HepG2 (cell line): ENCODE results near the gene PNPLA2. TPM values are rescaled to one million over a fixed set of nuclear protein-coding genes. Genes with fewer than 3 reads are reported as not detected.

Source experiments
- ARID5B ChIP-seq: IDR thresholded peaks from 2 replicates; pipeline ENCODE4 v1.4.0; 2020; ENCODE audit warnings: mild to moderate bottlenecking, missing genetic modification reagents
- BRD4 ChIP-seq: sonication (generic); formaldehyde crosslinking; IDR thresholded peaks from 2 replicates; pipeline ENCODE4 v1.4.0; 2020; ENCODE audit warnings: missing genetic modification reagents
- GLI4 ChIP-seq: sonication (generic); formaldehyde crosslinking; IDR thresholded peaks from 2 replicates; pipeline ENCODE4 v1.5.1; 2020; ENCODE audit warnings: missing genetic modification reagents, mild to moderate bottlenecking, moderate library complexity, borderline replicate concordance
- GLMP ChIP-seq: sonication (generic); formaldehyde crosslinking; IDR thresholded peaks from 2 replicates; pipeline ENCODE4 v1.9.0; 2021; ENCODE audit warnings: missing genetic modification reagents, mild to moderate bottlenecking, borderline replicate concordance
- GRHL1 ChIP-seq: sonication (generic); formaldehyde crosslinking; conservative IDR thresholded peaks from 2 replicates; pipeline ENCODE4 v1.8.0; 2022; ENCODE audit warnings: missing genetic modification reagents
- MTF1 ChIP-seq: sonication (generic); formaldehyde crosslinking; IDR thresholded peaks from 2 replicates; pipeline ENCODE4 v1.5.0; 2020; ENCODE audit warnings: missing genetic modification reagents
- TP53 ChIP-seq: sonication (generic); formaldehyde crosslinking; conservative IDR thresholded peaks from 2 replicates; pipeline ENCODE4 v1.4.0; 2020; ENCODE audit warnings: missing genetic modification reagents
- ZBTB40 ChIP-seq, 2 experiments: fragments of 450-650 bp in 1 of 2; sonication (generic) in 1 of 2; formaldehyde crosslinking in 1 of 2; IDR thresholded peaks; 2 replicates each; pipeline versions ENCODE4 v1.6.1 to v1.8.0; 2016 to 2022; ENCODE audit warnings: antibody characterized with exemption in 1 of 2, mild to moderate bottlenecking in 1 of 2, missing genetic modification reagents in 1 of 2
- ZFY ChIP-seq: sonication (generic); formaldehyde crosslinking; IDR thresholded peaks from 2 replicates; pipeline ENCODE4 v1.4.0; 2020; ENCODE audit warnings: missing genetic modification reagents
- ZNF335 ChIP-seq: sonication (generic); formaldehyde crosslinking; IDR thresholded peaks from 2 replicates; pipeline ENCODE4 v1.4.0; 2020; ENCODE audit warnings: missing genetic modification reagents
- ZNF430 ChIP-seq: sonication (generic); formaldehyde crosslinking; IDR thresholded peaks from 2 replicates; pipeline ENCODE4 v1.9.0; 2021; ENCODE audit warnings: mild to moderate bottlenecking, missing genetic modification reagents
- ZNF746 ChIP-seq: sonication (generic); formaldehyde crosslinking; IDR thresholded peaks from 2 replicates; pipeline ENCODE4 v1.8.0; 2022; ENCODE audit warnings: mild to moderate bottlenecking, missing genetic modification reagents
- polyA plus RNA-seq, 8 experiments: library from polyadenylated mRNA; depleted of rRNA in 3 of 8; stranded (reverse) in 7 of 8; unstranded in 1 of 8; fragments of >200 nt; fragmentation: Illumina TruSeq in 4 of 8; extraction: Trizol in 4 of 8; gene quantifications; 2 replicates each; pipeline versions ENCODE4 v1.2.1 to v1.2.3, GENCODE V29; 2011 to 2016; ENCODE audit warnings: low read depth in 4 of 8, missing spikeins in 1 of 8, mixed read lengths in 1 of 8; ENCODE audit not compliant: insufficient read depth in 1 of 8
- total RNA-seq, 5 experiments: library from RNA; depleted of rRNA; stranded (reverse); fragments of >200 nt; fragmentation: Illumina TruSeq; extraction: Trizol; gene quantifications; 2 replicates each; pipeline ENCODE4 v1.2.3, GENCODE V29; 2016; ENCODE audit warnings: low read depth in 1 of 5

Gene PNPLA2
- total and polyA plus RNA-seq, 2 of the 13 experiments (the other 11 are each of a cell fraction or from before 2014, with no cell fraction given), result 10.5 to 43.2 TPM

- TF ChIP-seq ZBTB40 (IDR thresholded peaks at IDR 0.05) (no peak), ZBTB40 (CRISPR knock-in tag; IDR thresholded peaks at IDR 0.05) (no peak), MTF1 (CRISPR knock-in tag) (no peak), ZFY (CRISPR knock-in tag) (no peak), ARID5B (CRISPR knock-in tag) (no peak), ZNF430 (CRISPR knock-in tag) (no peak), GRHL1 (no peak), TP53 (CRISPR knock-in tag) (no peak), ZNF746 (0 out of 2 replicates have a peak, but pooled peaks have one; percentile 19), ZNF335 (CRISPR knock-in tag) (no peak), GLMP (CRISPR knock-in tag) (no peak), BRD4 (CRISPR knock-in tag) (peak; percentile 59; the same call in 1 of the 2 replicates), GLI4 (CRISPR knock-in tag) (no peak)
Measured at GRCh38 chr11:808427-809286, 10.1 kb upstream of the PNPLA2 start (continued).
